HepG2 (cell line): ENCODE results near the gene CLP1. TPM values are rescaled to one million over a fixed set of nuclear protein-coding genes. Genes with fewer than 3 reads are reported as not detected.

Experiments
- BORCS8-MEF2B ChIP-seq: sonication (generic); formaldehyde crosslinking; IDR thresholded peaks from 2 replicates; pipeline ENCODE4 v1.8.0; 2022; ENCODE audit warnings: mild to moderate bottlenecking, missing genetic modification reagents
- CC2D1A ChIP-seq: sonication (generic); formaldehyde crosslinking; IDR thresholded peaks from 2 replicates; pipeline ENCODE4 v1.8.1; 2023; ENCODE audit warnings: mild to moderate bottlenecking, missing genetic modification reagents
- FOXK1 ChIP-seq: sonication (generic); formaldehyde crosslinking; IDR thresholded peaks from 2 replicates; pipeline ENCODE4 v1.4.0; 2020; ENCODE audit warnings: low read depth, missing genetic modification reagents, borderline replicate concordance
- GATAD2A ChIP-seq: IDR thresholded peaks from 2 replicates; pipeline ENCODE4 v1.6.1; 2016
- MEIS1 ChIP-seq: sonication (generic); formaldehyde crosslinking; IDR thresholded peaks from 2 replicates; pipeline ENCODE4 v1.9.0; 2021; ENCODE audit warnings: mild to moderate bottlenecking, missing genetic modification reagents, moderate library complexity, borderline replicate concordance
- MIER3 ChIP-seq: IDR thresholded peaks from 2 replicates; pipeline ENCODE4 v1.6.1; 2016; ENCODE audit warnings: missing compliant biosample characterization, borderline replicate concordance
- MNT ChIP-seq: fragments of 450-650 bp; IDR thresholded peaks from 2 replicates; pipeline ENCODE4 v1.6.1; 2016
- PRDM4 ChIP-seq: sonication (generic); formaldehyde crosslinking; IDR thresholded peaks from 2 replicates; pipeline ENCODE4 v1.9.0; 2021; ENCODE audit warnings: missing genetic modification reagents, borderline replicate concordance
- REL ChIP-seq: sonication (generic); formaldehyde crosslinking; conservative IDR thresholded peaks from 2 replicates; pipeline ENCODE4 v1.8.0; 2022; ENCODE audit warnings: mild to moderate bottlenecking, missing genetic modification reagents, moderate library complexity
- RFX3 ChIP-seq: IDR thresholded peaks from 2 replicates; pipeline ENCODE4 v1.6.1; 2016; ENCODE audit warnings: missing biosample characterization, missing genetic modification reagents
- U2AF1 ChIP-seq: fragments of 200-400 bp; formaldehyde crosslinking; optimal IDR thresholded peaks from 2 replicates; pipeline ENCODE3; 2017; ENCODE audit warnings: mild to moderate bottlenecking, low read depth, low read length
- ZBTB20 ChIP-seq: sonication (generic); formaldehyde crosslinking; IDR thresholded peaks from 2 replicates; pipeline ENCODE4 v1.8.1; 2023; ENCODE audit warnings: missing genetic modification reagents, low read depth, mild to moderate bottlenecking, borderline replicate concordance
- ZBTB38 ChIP-seq: sonication (generic); formaldehyde crosslinking; IDR thresholded peaks from 2 replicates; pipeline ENCODE4 v1.5.1; 2020; ENCODE audit warnings: mild to moderate bottlenecking, missing genetic modification reagents
- ZBTB7A ChIP-seq: sonication (generic); formaldehyde crosslinking; IDR thresholded peaks from 2 replicates; pipeline ENCODE4 v1.8.0; 2022; ENCODE audit warnings: mild to moderate bottlenecking, missing genetic modification reagents
- ZKSCAN1 ChIP-seq: fragments of 150-350 bp; IDR thresholded peaks from 2 replicates; pipeline ENCODE4 v1.6.1; 2014; ENCODE audit warnings: low read length
- ZNF138 ChIP-seq: sonication (generic); formaldehyde crosslinking; IDR thresholded peaks from 2 replicates; pipeline ENCODE4 v1.5.0; 2020; ENCODE audit warnings: mild to moderate bottlenecking, low read depth, missing genetic modification reagents
- ZNF329 ChIP-seq: sonication (generic); formaldehyde crosslinking; IDR thresholded peaks from 2 replicates; pipeline ENCODE4 v1.9.0; 2021; ENCODE audit warnings: low read depth, mild to moderate bottlenecking, missing genetic modification reagents
- ZNF33A ChIP-seq: sonication (generic); formaldehyde crosslinking; IDR thresholded peaks from 2 replicates; pipeline ENCODE4 v1.5.1; 2020; ENCODE audit warnings: missing genetic modification reagents, mild to moderate bottlenecking, moderate library complexity, borderline replicate concordance
- ZNF343 ChIP-seq: sonication (generic); formaldehyde crosslinking; IDR thresholded peaks from 2 replicates; pipeline ENCODE4 v1.4.0; 2020; ENCODE audit warnings: mild to moderate bottlenecking, missing genetic modification reagents
- ZNF382 ChIP-seq: sonication (generic); formaldehyde crosslinking; IDR thresholded peaks from 2 replicates; pipeline ENCODE4 v1.5.0; 2020; ENCODE audit warnings: missing genetic modification reagents, mild to moderate bottlenecking, borderline replicate concordance
- ZNF432 ChIP-seq: sonication (generic); formaldehyde crosslinking; IDR thresholded peaks from 2 replicates; pipeline ENCODE4 v1.5.0; 2020; ENCODE audit warnings: missing genetic modification reagents, mild to moderate bottlenecking, borderline replicate concordance
- polyA plus RNA-seq, 8 experiments: library from polyadenylated mRNA; depleted of rRNA in 3 of 8; stranded (reverse) in 7 of 8; unstranded in 1 of 8; fragments of >200 nt; fragmentation: Illumina TruSeq in 4 of 8; extraction: Trizol in 4 of 8; gene quantifications; 2 replicates each; pipeline versions ENCODE4 v1.2.1 to v1.2.3, GENCODE V29; 2011 to 2016; ENCODE audit warnings: low read depth in 4 of 8, missing spikeins in 1 of 8, mixed read lengths in 1 of 8; ENCODE audit not compliant: insufficient read depth in 1 of 8
- total RNA-seq, 5 experiments: library from RNA; depleted of rRNA; stranded (reverse); fragments of >200 nt; fragmentation: Illumina TruSeq; extraction: Trizol; gene quantifications; 2 replicates each; pipeline ENCODE4 v1.2.3, GENCODE V29; 2016; ENCODE audit warnings: low read depth in 1 of 5
- TF ChIP-seq, protein P1 (sequence below): sonication (generic); formaldehyde crosslinking; IDR thresholded peaks from 2 replicates; pipeline ENCODE4 v1.4.0; 2020; ENCODE audit warnings: missing genetic modification reagents, borderline replicate concordance
- TF ChIP-seq, protein P2 (sequence below): sonication (generic); formaldehyde crosslinking; IDR thresholded peaks from 2 replicates; pipeline ENCODE4 v1.8.0; 2022; ENCODE audit warnings: mild to moderate bottlenecking, missing genetic modification reagents

The CLP1 gene
- total and polyA plus RNA-seq, 2 of the 13 experiments (the other 11 are each of a cell fraction or from before 2014, with no cell fraction given): 14.6 to 24.8 TPM

GRCh38 chr11:57657194-57658022 lies at the start of gene CLP1 (continued):
- 0 out of 2 replicates have a peak, but pooled peaks have one; percentile 51 for TF ChIP-seq ZNF343
- peak; percentile 99 for TF ChIP-seq FOXK1 (CRISPR knock-in tag)
- peak; percentile 30; the same call in 1 of the 2 replicates for TF ChIP-seq MEIS1 (CRISPR knock-in tag)
- 0 out of 2 replicates have a peak, but pooled peaks have one; percentile 31 for TF ChIP-seq REL
- TF ChIP-seq ZNF33A (CRISPR knock-in tag): no peak
- no peak for TF ChIP-seq U2AF1
- no peak for TF ChIP-seq RFX3 (CRISPR knock-in tag)
- peak; percentile 83; the same call in 1 of the 2 replicates for TF ChIP-seq ZBTB38
- TF ChIP-seq, protein P1, sequence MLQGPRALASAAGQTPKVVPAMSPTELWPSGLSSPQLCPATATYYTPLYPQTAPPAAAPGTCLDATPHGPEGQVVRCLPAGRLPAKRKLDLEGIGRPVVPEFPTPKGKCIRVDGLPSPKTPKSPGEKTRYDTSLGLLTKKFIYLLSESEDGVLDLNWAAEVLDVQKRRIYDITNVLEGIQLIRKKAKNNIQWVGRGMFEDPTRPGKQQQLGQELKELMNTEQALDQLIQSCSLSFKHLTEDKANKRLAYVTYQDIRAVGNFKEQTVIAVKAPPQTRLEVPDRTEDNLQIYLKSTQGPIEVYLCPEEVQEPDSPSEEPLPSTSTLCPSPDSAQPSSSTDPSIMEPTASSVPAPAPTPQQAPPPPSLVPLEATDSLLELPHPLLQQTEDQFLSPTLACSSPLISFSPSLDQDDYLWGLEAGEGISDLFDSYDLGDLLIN (CRISPR knock-in tag): 0 out of 2 replicates have a peak, but pooled peaks have one; percentile 12
- no peak for TF ChIP-seq ZNF432 (CRISPR knock-in tag)
- TF ChIP-seq, protein P2, sequence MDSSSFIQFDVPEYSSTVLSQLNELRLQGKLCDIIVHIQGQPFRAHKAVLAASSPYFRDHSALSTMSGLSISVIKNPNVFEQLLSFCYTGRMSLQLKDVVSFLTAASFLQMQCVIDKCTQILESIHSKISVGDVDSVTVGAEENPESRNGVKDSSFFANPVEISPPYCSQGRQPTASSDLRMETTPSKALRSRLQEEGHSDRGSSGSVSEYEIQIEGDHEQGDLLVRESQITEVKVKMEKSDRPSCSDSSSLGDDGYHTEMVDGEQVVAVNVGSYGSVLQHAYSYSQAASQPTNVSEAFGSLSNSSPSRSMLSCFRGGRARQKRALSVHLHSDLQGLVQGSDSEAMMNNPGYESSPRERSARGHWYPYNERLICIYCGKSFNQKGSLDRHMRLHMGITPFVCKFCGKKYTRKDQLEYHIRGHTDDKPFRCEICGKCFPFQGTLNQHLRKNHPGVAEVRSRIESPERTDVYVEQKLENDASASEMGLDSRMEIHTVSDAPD: no peak
- no peak for TF ChIP-seq PRDM4 (CRISPR knock-in tag)
- peak; percentile 82 for TF ChIP-seq BORCS8-MEF2B (CRISPR knock-in tag)
- 0 out of 2 replicates have a peak, but pooled peaks have one; percentile 83 for TF ChIP-seq ZNF138 (CRISPR knock-in tag)
- TF ChIP-seq MNT: peak; percentile 88
- peak; percentile 95; the same call in 1 of the 2 replicates for TF ChIP-seq MIER3 (CRISPR knock-in tag)
- no peak for TF ChIP-seq ZNF382 (CRISPR knock-in tag)
- peak; percentile 78; the same call in 1 of the 2 replicates for TF ChIP-seq ZBTB20 (CRISPR knock-in tag)
- peak; percentile 66 for TF ChIP-seq ZNF329 (CRISPR knock-in tag)
- TF ChIP-seq ZBTB7A: no peak
- no peak for TF ChIP-seq CC2D1A (CRISPR knock-in tag)
- no peak for TF ChIP-seq ZKSCAN1
- no peak; the same call in 1 of the 2 replicates for TF ChIP-seq GATAD2A (CRISPR knock-in tag)
